ENCODE results near the gene LRRC4C. TPM values are rescaled to one million over a fixed set of nuclear protein-coding genes. Genes with fewer than 3 reads are reported as not detected.

Gene LRRC4C
- total RNA-seq, result 99.8 TPM

GRCh38 chr11:41459465-41460401, at the start of gene LRRC4C:
Gene LRRC4C (minus strand): TSS chr11:41459652.

Small RNAs within 50 kb of the gene (small RNA-seq; reads per million reads assigned to genes)
- not detected for gene RF00019 (ENCODE audit: low replicate concordance)
- not detected for gene RNU6-365P (ENCODE audit: low replicate concordance)

Measured in parietal lobe (tissue), 2 donors.